ACHN (cell line): ENCODE data around the gene TTC28.
A peak's percentile ranks its signal among the peaks of the same experiment; 100 is the strongest.

Source experiments
- DNase-seq: peaks from one replicate; pipeline ENCODE4 v3.0.0-alpha.2; 2015
- in situ Hi-C: cut with HindIII; loops from 2 replicates; pipeline ENCODE4 v1.10.0; 2017; ENCODE audit warnings: low sequenced_read_pairs, low pct_ligation_motif_present, low pct_unique_long_range_greater_than_20kb

The TTC28 gene

GRCh38 chr22:28297504-28297903, 382.1 kb downstream of the TTC28 start:
- no peak for DNase-seq
- in situ Hi-C loops = no loop called here

- no peak for DNase-seq
- in situ Hi-C loops = no loop called here
Measured at GRCh38 chr22:28296452-28296851, 383.2 kb downstream of the TTC28 start.

DNA sequence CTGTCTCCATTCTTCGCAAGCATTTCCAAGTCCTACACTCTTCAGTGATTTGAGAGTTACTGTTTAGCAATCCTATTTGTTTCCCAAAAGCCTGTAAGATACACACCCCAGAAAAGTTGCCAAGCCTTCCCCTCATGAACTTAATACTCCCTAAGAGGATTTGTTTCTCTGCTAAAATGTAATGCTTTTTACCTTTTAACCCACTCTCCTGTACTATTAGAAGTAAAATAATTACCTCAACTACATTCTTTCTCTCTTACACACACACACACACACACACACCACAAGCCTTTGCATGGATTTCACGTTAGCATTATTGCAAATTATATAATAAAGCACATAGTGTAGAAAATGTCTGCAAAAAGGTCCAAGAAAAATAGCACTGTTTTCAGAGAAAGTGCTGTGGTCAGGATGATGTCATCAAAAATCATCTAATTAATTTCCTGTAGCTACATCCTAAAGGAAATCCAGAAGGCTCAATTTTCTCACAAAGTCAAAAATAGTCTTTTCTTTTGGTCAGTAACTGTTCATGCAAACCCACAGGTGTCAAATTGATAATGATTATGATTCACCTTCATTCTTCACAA, 396.5 kb downstream of the TTC28 start:
- in situ Hi-C loops = no loop called here

DNA sequence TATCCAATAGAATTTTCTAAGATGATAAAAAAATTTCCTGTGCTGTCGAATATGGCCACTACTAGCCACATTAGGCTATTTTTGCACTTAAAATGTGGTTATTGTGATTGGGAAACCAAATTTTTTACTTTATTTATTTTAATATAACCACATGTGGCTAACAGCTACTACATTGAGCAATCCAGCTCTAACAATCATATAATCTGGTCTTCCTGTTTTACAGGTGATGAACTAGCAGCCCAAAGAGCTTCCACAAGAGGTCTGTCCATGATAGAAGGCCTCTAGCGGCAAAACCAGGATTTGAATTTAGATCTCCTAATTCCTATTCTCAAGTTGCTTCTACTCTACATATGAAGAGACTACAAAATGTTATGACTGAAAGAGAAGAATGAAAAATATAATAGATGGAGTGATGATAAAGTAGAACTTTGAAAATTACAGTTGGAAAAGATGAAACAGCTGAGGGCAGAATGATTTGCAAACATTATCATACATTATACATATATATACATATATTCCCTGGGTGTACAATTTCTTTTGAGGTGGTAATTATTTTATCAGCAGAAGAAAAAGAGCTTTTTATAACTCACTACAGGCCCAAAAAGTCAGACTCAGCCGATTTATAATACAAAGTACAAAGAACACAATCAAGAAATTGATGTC, 397.1 kb downstream of the TTC28 start:
- no peak for DNase-seq
- in situ Hi-C loops = no loop called here

More for the DNA sequence above, 396.5 kb downstream of the TTC28 start:
- no peak for DNase-seq

DNA sequence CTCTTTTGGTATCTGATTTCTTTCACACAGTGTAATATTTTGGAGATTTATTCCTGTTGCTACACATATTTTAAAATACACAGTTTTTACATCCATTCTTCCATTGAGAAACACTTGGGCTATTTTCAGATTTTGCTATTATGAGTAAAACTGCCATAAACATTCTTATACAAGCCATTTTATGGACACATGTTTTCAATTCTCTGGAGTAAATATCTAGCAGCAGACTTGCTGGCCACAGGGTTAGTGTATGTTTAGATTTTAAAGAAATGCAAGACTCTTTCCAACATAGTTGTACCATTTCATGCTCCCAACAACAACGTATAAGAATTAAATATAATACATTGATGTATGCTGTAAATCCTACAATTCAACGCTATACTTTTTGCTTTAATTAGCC, 399.8 kb downstream of the TTC28 start:
- in situ Hi-C loops = no loop called here
- no peak for DNase-seq

GRCh38 chr22:28269277-28269676, 410.4 kb downstream of the TTC28 start:
- in situ Hi-C loops = no loop called here
- no peak for DNase-seq

DNA sequence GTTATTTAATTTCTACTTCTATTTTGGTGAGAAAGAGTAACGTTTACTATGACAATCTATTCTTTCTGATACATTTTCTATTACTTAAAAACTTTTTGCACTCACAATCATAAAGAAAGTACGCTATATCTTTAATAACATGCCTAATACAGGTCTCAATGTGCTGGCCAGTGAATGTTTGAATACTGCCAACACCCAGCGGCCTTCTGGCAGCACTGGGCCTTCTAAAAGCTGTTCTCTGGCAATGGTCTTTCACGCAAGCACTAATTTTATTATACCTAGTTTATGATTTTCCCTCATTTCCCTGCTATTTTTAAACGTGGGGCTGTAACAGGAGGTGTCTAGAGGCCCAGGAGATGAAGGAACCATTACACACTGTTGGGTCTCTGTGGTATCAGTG, 410.8 kb downstream of the TTC28 start:
- no peak for DNase-seq
- in situ Hi-C loops = no loop called here

DNA sequence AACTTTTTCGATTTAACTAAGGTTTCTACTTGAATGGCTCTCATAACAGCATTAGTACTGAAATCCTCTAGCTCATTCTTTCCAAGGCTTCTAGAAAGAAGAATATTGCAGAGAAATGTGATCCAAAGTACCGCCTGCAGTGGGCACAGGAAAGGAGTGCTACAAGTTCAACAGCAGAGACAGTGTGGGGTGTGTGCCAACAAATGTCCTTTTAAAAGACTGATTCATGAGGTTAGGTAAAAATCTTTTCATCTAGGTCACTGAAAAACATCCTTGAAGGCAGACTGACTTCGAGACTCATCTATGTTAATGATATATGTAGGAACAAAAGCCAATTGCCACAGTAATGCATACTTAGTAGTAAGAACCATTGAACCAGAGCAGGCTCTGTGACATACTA, 411.5 kb downstream of the TTC28 start:
- in situ Hi-C loops = no loop called here
- DNase-seq = no peak

DNA sequence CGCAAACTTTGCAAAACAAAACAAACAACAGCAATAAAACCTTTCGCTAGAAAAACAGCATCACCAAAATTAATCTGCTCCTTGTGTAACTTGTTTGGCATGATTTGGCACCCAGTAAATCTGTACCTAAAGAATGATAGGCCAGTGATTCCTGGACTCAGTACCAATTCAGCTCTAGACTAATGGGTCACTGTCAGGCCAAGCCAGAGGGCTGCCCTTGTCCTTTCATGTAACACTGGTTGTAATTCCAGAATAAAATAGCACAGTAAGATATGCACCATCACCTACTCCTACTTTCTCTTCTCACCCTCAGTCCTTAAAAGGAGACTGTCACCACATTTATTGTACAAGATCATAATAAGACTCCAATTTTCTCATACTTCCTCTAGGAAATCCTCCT, 419.0 kb downstream of the TTC28 start:
- in situ Hi-C loops = no loop called here
- no peak for DNase-seq

DNA sequence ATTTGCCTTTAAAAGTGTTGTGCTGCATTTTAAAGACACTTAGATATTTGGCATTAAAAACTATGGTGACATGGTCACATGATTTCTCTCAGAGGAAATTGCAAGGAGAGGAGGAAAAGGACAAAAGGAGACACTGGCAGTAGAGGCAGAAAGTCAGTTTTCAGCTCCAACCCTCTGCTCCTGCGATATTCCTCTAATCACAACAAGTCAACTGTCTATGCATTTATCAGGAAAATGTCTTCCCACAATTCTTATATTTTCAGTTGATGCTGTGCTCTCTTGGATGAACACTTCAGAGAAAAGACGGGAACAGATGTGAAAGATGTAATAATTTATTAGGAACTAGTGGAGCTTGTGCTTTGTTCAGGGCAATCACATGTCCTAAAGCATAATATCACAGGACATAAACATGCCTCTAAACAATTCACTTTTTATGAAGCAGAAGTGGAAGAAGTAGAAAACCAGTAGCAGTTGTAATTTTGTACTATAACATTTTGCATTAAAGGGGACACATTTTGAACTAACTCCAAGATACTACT, 419.8 kb downstream of the TTC28 start:
- no peak for DNase-seq
- in situ Hi-C loops = no loop called here

DNA sequence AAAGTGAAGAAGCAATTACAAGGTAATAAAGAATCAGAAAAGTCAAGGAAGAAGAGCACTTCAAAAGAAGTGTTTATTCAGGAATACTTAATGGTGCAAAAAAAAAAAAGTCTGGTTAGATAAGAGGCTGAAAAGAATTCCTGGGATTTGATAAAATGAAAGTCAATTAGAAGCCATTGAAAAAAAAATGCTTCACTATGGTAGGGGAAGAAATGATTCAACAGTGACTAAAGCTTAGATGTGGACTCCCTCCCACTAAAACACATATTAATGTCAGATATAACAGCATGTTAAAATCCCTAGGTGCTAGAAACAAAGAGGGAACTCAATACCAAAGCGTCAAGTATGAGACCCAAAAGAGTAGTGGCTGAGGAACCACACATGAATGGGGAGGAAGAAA, 425.2 kb downstream of the TTC28 start:
- in situ Hi-C loops = no loop called here
- no peak for DNase-seq

DNA sequence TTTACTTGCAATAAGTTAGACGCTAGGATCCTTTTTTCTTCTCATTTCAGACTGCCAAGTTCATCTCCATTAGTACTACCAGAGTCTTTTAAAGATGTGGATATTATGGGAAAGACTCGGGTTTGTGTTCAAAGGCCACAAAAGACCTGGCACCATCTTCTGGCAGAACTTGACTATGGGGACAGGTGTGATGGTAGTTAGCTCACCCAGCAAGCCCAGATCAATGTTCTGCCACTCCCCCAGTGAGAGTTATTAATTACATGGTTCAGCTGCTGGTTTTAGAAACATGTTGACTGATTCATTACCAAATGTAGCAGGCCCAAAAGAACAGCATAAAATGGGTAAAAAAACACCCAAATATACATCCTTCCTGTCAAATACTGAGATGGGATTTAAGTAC, 427.1 kb downstream of the TTC28 start:
- no peak for DNase-seq
- in situ Hi-C loops = no loop called here

GRCh38 chr22:28250036-28250695, 429.5 kb downstream of the TTC28 start:
- in situ Hi-C loops = no loop called here
- no peak for DNase-seq

DNA sequence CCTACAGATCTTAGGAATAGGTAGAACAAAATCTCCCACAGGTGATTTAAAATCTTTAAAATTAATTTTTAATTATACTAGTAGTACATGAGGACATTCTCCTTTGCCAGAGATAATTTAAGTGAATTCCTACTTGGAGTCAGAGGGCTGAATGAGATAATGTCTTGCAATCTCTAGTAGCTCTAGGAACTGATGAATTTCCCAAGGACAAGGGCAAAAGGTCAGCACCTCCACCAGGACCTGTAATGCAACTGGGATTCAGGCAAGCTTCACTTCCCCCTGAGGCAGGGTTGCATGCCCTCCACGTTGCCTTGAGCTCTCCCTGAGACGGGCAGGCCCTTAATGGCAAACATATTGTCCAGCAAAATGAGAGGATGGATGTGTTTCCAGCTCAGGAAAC, 430.2 kb downstream of the TTC28 start:
- DNase-seq = no peak
- in situ Hi-C loops = no loop called here

DNA sequence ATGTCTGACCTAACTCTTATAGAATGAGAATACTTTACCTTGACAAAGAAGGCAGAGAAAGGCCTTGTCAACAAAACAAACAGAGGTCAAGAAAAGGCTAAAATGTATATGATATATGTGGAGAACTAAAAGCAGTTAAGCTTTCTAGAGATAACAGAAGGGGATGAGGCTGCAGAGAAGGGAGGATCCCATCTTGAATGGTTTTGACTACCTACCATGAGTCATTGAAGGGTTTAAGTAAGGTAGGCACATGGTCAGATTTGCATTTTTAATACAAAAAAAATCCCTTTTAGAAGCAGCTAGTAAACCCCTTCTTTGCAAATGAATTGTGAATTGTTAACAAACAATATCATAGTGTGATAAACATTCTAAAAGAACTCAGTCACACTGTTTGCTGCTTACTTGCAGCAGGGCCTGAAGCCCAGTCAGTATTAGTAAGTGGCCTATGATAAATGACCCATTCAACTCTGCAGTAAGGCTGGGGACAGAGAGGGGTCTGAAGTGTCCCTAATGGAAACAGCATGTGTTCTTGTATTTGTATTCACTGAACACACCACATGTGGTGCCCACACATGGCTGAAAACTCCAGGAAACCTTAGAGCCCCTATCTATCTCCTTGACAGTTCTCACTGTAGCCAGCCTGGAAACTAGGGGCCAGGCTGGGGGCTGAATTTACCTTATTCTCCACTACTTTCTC, 431.8 kb downstream of the TTC28 start:
- DNase-seq = no peak
- in situ Hi-C loops = no loop called here

DNA sequence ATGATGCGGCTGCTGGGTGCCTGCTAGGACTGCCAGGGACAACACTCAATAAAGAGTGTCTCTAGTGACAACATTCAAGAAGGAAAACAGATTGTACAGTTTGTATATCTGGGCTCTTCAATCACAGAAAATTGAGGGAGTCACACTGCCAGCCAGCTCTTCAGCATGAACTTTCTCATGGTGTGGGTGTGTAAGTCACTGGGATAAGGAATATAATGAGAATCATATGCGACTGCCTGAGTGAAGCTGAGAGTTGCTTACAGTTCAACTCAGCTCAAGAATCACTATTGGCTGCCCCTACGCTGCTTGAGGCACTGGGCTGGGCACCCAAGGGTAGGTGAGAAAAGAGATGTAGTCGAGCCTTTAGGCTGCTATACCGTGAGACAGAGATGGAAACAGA, 432.5 kb downstream of the TTC28 start:
- in situ Hi-C loops = no loop called here
- DNase-seq = no peak

DNA sequence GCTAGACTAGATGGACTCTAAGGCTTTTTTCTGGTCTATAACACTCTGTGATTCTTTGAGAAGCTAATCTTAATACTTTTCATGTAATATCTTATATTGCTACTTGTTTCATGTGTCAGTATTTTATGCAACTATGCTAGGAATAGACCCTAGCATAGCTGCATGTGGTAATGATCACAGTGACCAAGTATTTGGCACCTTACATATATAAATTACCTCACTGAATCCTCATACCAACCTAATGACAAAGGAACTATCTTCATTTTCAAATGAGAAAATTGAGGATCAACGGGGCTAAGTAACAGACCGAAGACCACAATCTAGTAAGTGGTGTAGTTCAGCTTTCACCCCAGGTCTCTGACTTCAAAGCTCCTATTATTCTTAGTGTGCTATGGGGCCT, 433.2 kb downstream of the TTC28 start:
- in situ Hi-C loops = no loop called here

DNA sequence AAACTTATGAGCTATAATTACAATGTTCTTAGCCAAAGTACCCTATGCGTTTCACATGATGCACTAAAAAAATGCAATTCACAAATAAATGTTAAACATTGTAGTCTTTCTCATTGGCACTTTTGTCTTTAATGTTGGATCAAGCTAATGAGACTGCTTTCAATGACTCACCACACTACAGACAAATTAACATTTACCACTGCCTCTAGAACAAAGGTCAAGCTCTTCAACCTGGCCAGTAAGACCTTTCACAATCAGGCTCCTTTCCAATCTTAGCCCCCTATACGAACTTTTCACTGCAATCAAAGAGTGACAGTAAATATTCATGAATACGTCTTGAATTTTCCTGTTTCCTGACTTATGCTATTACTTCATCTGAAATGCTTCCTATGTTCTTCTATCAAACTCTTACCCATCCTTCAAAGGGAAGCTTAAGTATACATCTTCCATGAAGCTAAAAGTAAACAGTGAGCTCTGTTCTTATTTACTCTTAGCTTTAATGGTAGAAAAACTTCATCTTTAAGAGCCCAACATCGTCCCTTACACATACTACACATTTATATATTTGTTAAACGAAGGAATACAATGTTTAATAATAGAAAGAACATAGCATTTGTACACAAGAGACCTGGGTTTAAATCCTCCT, 433.9 kb downstream of the TTC28 start:
- in situ Hi-C loops = no loop called here
- no peak for DNase-seq

More for the DNA sequence above, 433.2 kb downstream of the TTC28 start:
- DNase-seq = peak; percentile 30

DNA sequence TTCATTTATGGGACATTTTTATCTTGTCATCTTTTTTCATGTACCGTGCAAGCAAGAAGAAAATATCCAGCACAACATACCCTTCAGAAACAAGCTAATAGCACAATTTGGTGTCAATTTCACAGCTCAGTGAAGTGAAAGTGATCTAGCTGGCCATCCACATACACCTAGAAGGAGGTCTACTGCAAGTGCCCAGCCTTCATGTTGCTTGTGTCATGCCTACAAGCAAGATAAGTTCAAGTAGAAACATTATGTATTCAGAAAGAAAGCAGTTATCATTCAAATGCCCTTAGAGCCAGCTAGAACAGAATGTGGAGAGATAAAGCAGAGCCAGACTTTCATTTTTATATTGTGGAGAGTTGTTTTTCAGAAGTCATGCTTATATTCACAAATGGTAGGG, 434.9 kb downstream of the TTC28 start:
- in situ Hi-C loops = no loop called here
- DNase-seq = peak; percentile 12
